Fibroblast of mammary gland (primary cell): ENCODE results near the gene SUMO2.
"Not testable (repeated sequence)": the region's sequence is repeated elsewhere in the genome, so short reads cannot be mapped to it uniquely, and the experiment has no call there.

ENCODE experiments used
- DNase-seq: peaks from one replicate; pipeline ENCODE4 v3.0.0-alpha.2; 2010; ENCODE audit warnings: low read depth
- H3K4me3 ChIP-seq: 2 replicates; pipeline ENCODE4 v1.5.1; 2011; ENCODE audit warnings: low read depth, mild to moderate bottlenecking, low read length, moderate library complexity; ENCODE audit not compliant: control insufficient read depth
- TF ChIP-seq, protein P1 (sequence below): conservative IDR thresholded peaks from 2 replicates; pipeline ENCODE4 v1.5.1; 2011; ENCODE audit warnings: low read depth, low read length, inconsistent platforms; ENCODE audit not compliant: control insufficient read depth, insufficient read depth

SUMO2 gene

DNA sequence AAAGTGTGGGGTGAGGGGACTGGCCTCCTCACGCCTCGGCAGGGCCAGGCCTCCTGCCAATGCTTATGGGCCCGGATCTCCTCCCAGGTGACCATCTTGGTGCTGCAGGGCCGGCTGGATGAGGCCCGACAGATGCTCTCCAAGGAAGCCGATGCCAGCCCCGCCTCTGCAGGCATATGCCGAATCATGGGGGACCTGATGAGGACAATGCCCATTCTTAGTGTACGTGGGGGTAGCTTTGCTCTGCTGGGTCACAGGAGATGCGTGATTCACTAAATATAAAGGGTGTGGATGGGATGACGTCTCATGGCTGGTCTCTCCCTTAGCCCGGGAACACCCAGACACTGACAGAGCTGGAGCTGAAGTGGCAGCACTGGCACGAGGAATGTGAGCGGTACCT, 42.3 kb upstream of the SUMO2 start:
- H3K4me3 ChIP-seq, result no peak overlapping the region
- TF ChIP-seq, protein P1, sequence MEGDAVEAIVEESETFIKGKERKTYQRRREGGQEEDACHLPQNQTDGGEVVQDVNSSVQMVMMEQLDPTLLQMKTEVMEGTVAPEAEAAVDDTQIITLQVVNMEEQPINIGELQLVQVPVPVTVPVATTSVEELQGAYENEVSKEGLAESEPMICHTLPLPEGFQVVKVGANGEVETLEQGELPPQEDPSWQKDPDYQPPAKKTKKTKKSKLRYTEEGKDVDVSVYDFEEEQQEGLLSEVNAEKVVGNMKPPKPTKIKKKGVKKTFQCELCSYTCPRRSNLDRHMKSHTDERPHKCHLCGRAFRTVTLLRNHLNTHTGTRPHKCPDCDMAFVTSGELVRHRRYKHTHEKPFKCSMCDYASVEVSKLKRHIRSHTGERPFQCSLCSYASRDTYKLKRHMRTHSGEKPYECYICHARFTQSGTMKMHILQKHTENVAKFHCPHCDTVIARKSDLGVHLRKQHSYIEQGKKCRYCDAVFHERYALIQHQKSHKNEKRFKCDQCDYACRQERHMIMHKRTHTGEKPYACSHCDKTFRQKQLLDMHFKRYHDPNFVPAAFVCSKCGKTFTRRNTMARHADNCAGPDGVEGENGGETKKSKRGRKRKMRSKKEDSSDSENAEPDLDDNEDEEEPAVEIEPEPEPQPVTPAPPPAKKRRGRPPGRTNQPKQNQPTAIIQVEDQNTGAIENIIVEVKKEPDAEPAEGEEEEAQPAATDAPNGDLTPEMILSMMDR, result no peak
- DNase-seq, result no peak

DNA sequence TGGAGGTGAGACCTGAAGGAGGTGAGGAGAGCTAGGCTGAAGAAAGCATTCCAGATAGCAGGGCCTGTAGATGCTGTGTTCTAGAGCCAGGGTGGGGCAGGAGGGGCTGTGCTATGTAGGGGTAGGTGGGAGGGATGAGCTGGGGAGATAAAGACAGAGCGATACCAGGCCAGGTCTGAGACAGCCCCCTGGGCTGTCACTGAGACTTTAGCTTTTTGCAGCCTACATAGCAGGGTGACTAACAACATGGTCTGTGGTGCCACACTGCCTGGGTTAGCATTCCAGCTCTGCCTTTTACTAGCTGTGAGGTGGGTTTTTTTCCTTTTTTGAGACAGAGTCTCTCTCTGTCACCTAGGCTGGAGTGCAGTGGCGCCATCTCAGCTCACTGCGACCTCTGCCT, 37.1 kb upstream of the SUMO2 start:
- DNase-seq, result no peak
- no peak overlapping the region for H3K4me3 ChIP-seq
- TF ChIP-seq, protein P1, result no peak

DNA sequence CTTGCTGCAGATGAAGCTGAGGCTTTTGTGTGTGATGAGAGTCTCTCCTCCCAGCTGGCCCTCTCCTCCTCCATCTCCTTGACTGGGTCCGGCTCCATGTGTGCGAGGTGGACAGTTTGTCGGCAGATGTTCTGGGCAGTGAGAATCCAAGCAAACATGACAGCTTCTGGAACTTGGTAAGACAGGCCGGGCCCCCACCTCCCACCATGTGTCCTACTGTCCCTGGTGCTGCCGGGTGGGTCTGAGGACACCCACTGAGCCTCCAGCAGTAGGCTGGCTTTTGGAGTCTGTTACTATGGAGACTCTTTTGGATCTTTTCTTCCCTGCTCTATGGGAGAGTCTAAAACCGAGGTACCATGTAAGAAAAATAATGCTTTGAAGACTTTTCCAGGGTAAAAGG, 35.4 kb upstream of the SUMO2 start:
- DNase-seq, result no peak
- H3K4me3 ChIP-seq, result no peak overlapping the region
- TF ChIP-seq, protein P1, result no peak

DNA sequence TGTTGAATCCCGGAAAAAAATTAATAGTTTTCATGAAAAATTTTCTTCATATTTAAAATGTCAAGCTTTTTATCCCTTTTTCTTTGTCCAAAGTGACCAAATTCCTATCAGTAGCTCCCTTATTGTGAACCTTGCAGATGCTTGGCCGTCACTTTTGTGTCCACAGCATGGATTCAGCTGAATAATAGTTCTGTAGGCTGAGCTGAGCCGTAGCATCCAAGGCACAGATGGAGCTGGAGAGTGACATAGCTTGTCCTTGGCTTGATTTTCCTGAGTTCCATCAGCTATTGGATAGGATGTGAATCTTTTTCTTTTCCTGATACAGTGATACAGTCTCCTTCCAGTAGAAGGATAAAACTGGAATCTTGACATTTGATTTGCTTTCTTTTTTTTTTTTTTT, 26.3 kb upstream of the SUMO2 start:
- H3K4me3 ChIP-seq, result no peak overlapping the region
- TF ChIP-seq, protein P1, result no peak
- no peak for DNase-seq

DNA sequence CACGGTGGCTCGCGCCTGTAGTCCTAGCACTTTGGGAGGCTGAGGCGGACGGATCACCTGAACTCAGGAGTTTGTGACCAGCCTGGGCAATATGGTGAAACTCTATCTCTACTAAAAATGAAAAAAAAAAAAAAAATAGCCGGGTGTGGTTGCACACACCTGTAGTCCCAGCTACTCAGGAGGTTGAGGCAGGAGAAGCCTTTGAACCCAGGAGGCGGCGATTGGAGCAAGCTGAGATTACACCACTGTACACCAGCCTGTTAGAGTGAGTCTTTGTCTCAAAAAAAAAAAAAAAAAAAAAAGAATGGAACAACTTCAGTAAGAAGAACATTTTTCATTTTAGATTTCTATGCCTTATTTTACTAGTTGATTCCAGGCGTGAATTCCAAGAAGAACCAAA, 25.4 kb upstream of the SUMO2 start:
- TF ChIP-seq, protein P1, result no peak

DNA sequence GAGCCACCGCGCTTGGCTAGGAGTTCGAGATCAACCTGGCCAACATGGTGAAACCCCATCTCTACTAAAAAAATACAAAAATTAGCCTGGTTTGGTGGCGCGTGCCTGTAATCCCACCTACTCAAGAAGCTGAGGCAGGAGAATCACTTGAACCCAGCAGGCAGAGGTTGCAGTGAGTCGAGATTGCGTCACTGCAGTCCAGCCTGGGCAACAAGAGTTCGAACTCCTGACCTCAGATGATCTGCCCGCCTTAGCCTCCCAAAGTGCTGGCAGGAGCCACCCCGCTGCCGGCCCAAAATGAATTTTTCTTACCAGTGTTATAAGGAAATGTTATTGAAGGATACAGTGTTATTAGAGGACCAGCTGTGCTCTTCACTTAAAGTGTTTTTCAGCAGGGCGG, 25.0 kb upstream of the SUMO2 start:
- TF ChIP-seq, protein P1, result no peak
- H3K4me3 ChIP-seq, result no peak overlapping the region
- peak; percentile 33 for DNase-seq

More for the DNA sequence above, 25.4 kb upstream of the SUMO2 start:
- H3K4me3 ChIP-seq, result no peak overlapping the region
- no peak for DNase-seq

DNA sequence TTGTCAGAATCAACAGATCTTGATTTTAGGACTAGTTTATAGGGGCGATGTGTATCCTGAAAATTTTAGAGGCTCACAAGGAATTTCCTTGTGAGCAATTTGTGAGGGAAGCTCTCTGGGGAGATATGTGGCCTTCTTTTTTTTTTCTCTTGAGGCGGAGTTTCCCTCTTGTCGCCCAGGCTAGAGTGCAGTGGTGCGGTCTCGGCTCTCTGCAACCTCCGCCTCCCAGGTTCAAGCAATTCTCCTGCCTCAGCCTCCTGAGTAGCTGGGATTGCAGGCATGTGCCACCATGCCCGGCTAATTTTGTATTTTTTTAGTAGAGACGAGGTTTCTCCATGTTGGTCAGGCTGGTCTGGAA, 24.3 kb upstream of the SUMO2 start:
- not testable (repeated sequence) for DNase-seq, H3K4me3 ChIP-seq
